Brain microvascular endothelial cell (primary cell): ENCODE data around the gene PKNOX2.

Experiments used
- DNase-seq: peaks from one replicate; pipeline ENCODE4 v3.0.0-alpha.2; 2020
- H3K27ac ChIP-seq: fragments of 250-450 bp; sonication (Bioruptor Pico); 2 replicates; pipeline ENCODE4 v1.5.1; 2020; ENCODE audit warnings: mild to moderate bottlenecking, moderate library complexity
- H3K27me3 ChIP-seq: fragments of 250-450 bp; sonication (Bioruptor Pico); replicated peaks from 2 replicates; pipeline ENCODE4 v1.5.1; 2020; ENCODE audit warnings: mild to moderate bottlenecking
- H3K36me3 ChIP-seq: fragments of 250-450 bp; sonication (Bioruptor Pico); replicated peaks from 2 replicates; pipeline ENCODE4 v1.5.1; 2020; ENCODE audit warnings: mild to moderate bottlenecking
- H3K4me3 ChIP-seq: 2 replicates; pipeline ENCODE4 v1.5.1; 2011; ENCODE audit warnings: low read depth, mild to moderate bottlenecking, control low read depth, low read length, moderate library complexity
- CTCF ChIP-seq: IDR thresholded peaks from 2 replicates; pipeline ENCODE4 v1.5.1; 2011; ENCODE audit warnings: low read depth, mild to moderate bottlenecking, moderate library complexity, low read length, control low read depth, inconsistent platforms; ENCODE audit errors: missing control alignments
- in situ Hi-C: cut with HindIII; loops from 2 replicates; pipeline ENCODE4 v1.10.0; 2017; ENCODE audit warnings: low sequenced_read_pairs, low pct_ligation_motif_present

The PKNOX2 gene

DNA sequence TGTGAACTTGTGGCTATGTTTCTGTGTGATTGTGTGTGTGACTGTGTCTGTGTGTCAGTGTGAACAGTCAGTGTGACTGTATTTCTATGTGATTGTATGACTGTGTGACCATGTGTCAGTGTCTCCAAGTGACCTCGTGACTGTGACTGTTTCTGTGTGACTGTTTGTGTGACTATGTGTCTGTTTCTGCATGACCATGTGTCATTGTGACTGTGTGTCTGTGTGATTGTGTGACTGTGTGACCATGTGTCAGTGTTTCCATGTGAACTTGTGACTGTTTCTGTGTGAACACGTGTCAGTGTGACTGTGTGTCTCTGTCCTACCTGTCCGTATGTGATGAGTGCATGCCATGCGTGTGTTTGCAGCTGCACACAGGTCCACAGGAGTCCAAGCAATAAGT lies 8.8 kb upstream of the PKNOX2 start:
- Histone ChIP-seq H3K27me3 (no peaks in the 10 kb centered on the region), H3K4me3 (no peak overlapping the region), H3K27ac (no peak overlapping the region), H3K36me3 (no peaks in the 10 kb centered on the region)
- no peak for DNase-seq
- no peak for TF ChIP-seq CTCF
- in situ Hi-C loops, result loop anchor here (25.0 kb wide), 1 partner anchor 182 kb away; no protein-coding TSS in a partner anchor

DNA sequence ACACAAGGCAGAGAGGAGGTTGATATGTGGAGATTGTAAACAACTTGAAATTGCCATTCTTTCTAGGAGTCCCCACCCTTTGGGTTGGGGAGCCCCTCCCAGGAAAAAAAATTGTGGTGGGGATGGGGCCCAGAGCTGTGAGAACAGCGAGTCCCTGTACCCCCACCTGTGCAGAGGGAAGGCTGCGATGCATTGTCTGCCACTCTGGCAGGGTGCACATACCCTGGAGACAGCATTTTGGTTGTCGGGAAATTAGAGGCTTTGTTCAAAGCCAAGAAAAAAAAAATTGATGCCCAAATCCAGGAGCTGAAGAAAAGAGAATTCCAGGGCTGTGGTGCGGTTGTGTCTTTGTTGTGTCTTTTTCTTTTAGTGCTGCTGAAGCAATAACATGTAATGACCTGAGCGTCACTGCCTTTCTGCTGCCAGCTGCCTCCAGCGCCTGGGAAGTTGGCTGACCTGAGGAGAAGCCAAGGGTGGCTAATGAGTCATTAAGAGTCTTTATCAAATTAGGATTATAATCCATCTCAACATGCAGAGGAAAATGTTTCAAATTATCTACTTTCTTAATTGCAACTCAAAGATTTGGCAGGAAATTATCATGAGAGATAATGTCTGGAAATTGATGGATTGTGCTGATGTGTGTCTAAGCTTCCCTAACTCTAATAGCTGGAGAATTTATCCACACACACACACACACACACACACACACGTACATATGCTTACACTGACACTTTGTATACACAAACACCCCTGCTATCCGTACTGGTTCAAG lies 8.0 kb upstream of the PKNOX2 start:
- in situ Hi-C loops, result loop anchor here (25.0 kb wide), 1 partner anchor 181 kb away; no protein-coding TSS in a partner anchor
- no peak overlapping the region for H3K27ac ChIP-seq
- no peaks in the 10 kb centered on the region for H3K27me3 ChIP-seq

DNA sequence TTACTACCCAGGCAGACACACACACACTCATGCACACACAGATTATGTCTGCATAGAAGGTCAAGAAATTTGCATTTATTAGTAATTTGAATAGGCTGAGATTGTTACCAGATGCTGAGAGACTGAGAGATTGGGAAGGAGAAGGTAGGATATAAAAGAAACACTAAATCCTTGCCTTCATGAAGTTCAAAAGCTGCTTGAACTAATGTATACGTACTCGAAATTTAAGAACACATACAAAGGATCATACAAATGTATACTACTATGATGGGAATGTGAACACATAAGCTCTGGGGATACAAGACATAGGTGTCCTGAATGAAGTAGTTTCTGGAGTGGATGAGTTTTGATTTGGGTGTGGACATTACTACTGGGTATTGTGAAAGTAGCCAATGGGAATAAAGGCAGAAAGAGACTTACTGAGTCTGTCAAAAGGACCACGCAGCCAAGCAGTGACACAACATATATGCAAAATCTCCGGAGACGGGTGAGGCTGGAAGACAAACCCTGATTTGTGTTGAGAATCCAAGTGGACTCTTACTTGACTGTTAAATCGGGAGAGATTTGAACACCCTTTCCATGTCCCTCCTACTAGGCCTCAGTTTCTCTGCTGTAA lies 7.3 kb upstream of the PKNOX2 start:
- no peak for DNase-seq
- in situ Hi-C loops, result loop anchor here (25.0 kb wide), 1 partner anchor 180 kb away; no protein-coding TSS in a partner anchor
- H3K4me3 ChIP-seq, result no peak overlapping the region
- TF ChIP-seq CTCF, result no peak
- H3K27ac ChIP-seq, result no peak overlapping the region
- no peaks in the 10 kb centered on the region for H3K36me3 ChIP-seq
- H3K27me3 ChIP-seq, result no peaks in the 10 kb centered on the region

More for the DNA sequence above, 8.0 kb upstream of the PKNOX2 start:
- Histone ChIP-seq H3K36me3 (no peaks in the 10 kb centered on the region), H3K4me3 (no peak overlapping the region)
- TF ChIP-seq CTCF, result no peak
- DNase-seq, result no peak

- TF ChIP-seq CTCF, result no peak
- no peaks in the 10 kb centered on the region for H3K27me3 ChIP-seq
- in situ Hi-C loops, result loop anchor here (25.0 kb wide), 1 partner anchor 179 kb away; no protein-coding TSS in a partner anchor
Observed at GRCh38 chr11:125157953-125158680, 6.4 kb upstream of the PKNOX2 start.

GRCh38 chr11:125162743-125163142 lies 1.8 kb upstream of the PKNOX2 start:
- H3K27me3 ChIP-seq, result no peaks in the 10 kb centered on the region
- H3K27ac ChIP-seq, result no peak overlapping the region
- no peak overlapping the region for H3K4me3 ChIP-seq
- H3K36me3 ChIP-seq, result no peaks in the 10 kb centered on the region
- in situ Hi-C loops, result loop anchor here (25.0 kb wide), 1 partner anchor 175 kb away; no protein-coding TSS in a partner anchor
- DNase-seq, result no peak
- no peak for TF ChIP-seq CTCF

More at GRCh38 chr11:125157953-125158680, 6.4 kb upstream of the PKNOX2 start:
- no peak overlapping the region for H3K4me3 ChIP-seq
- DNase-seq, result no peak
- H3K36me3 ChIP-seq, result no peaks in the 10 kb centered on the region
- no peak overlapping the region for H3K27ac ChIP-seq
